GM23338 (cell line): ENCODE measurements around the gene CDC27.

ENCODE experiments used
- CREB1 ChIP-seq: fragments of 250-450 bp; sonication (Bioruptor Pico); IDR thresholded peaks from 2 replicates; pipeline ENCODE4 v1.5.0; 2020; ENCODE audit warnings: low read depth, mild to moderate bottlenecking, moderate library complexity
- CTCF ChIP-seq, 2 experiments: fragments of 200-600 bp in 1 of 2; sonication (generic) in 1 of 2; conservative IDR thresholded peaks; 2 replicates each; pipeline versions ENCODE4 v1.5.1 to v1.6.1; 2016 to 2017; ENCODE audit warnings: antibody characterized with exemption in 2 of 2, low read depth in 2 of 2, mild to moderate bottlenecking in 2 of 2, moderate library complexity in 1 of 2
- EZH2 ChIP-seq: fragments of 200-600 bp; sonication (generic); IDR thresholded peaks from one replicate; pipeline ENCODE4 v1.8.0; 2017; ENCODE audit warnings: antibody characterized with exemption, mild to moderate bottlenecking, low read depth; ENCODE audit not compliant: unreplicated experiment
- EZH2phosphoT487 ChIP-seq: fragments of 200-600 bp; sonication (generic); IDR thresholded peaks from one replicate; pipeline ENCODE4 v1.8.1; 2018; ENCODE audit warnings: antibody characterized with exemption; ENCODE audit not compliant: unreplicated experiment
- JUNB ChIP-seq: IDR thresholded peaks from one replicate; pipeline ENCODE4 v1.6.1; 2016; ENCODE audit warnings: antibody characterized with exemption; ENCODE audit not compliant: unreplicated experiment
- POLR2AphosphoS5 ChIP-seq: IDR thresholded peaks from 2 replicates; pipeline ENCODE4 v1.6.1; 2016; ENCODE audit warnings: antibody characterized with exemption, low read depth
- STAT1 ChIP-seq: IDR thresholded peaks from one replicate; pipeline ENCODE4 v1.6.1; 2016; ENCODE audit warnings: antibody characterized with exemption; ENCODE audit not compliant: unreplicated experiment
- ZNF114 ChIP-seq: fragments of 250-450 bp; sonication (Bioruptor Pico); IDR thresholded peaks from 2 replicates; pipeline ENCODE4 v1.5.0; 2020; ENCODE audit warnings: mild to moderate bottlenecking, moderate library complexity
- ZNF331 ChIP-seq: fragments of 250-450 bp; sonication (Bioruptor Pico); IDR thresholded peaks from 2 replicates; pipeline ENCODE4 v1.5.0; 2020; ENCODE audit warnings: low read depth, mild to moderate bottlenecking, moderate library complexity
- TF ChIP-seq, protein P1 (sequence below): fragments of 250-450 bp; sonication (Bioruptor Pico); IDR thresholded peaks from 2 replicates; pipeline ENCODE4 v1.5.0; 2020; ENCODE audit warnings: mild to moderate bottlenecking, moderate library complexity

GRCh38 chr17:47165137-47165536 lies 24.0 kb downstream of the CDC27 start:
- no peak for TF ChIP-seq EZH2phosphoT487
- no peak for TF ChIP-seq CTCF (conservative IDR thresholded peaks at IDR 0.05; ENCODE audit: low read depth in 2 of 2)
- TF ChIP-seq POLR2AphosphoS5, result no peak
- no peak for TF ChIP-seq EZH2
- no peak for TF ChIP-seq JUNB
- TF ChIP-seq CREB1 (CRISPR knock-in tag), result no peak
- TF ChIP-seq STAT1, result no peak
- TF ChIP-seq, protein P1, sequence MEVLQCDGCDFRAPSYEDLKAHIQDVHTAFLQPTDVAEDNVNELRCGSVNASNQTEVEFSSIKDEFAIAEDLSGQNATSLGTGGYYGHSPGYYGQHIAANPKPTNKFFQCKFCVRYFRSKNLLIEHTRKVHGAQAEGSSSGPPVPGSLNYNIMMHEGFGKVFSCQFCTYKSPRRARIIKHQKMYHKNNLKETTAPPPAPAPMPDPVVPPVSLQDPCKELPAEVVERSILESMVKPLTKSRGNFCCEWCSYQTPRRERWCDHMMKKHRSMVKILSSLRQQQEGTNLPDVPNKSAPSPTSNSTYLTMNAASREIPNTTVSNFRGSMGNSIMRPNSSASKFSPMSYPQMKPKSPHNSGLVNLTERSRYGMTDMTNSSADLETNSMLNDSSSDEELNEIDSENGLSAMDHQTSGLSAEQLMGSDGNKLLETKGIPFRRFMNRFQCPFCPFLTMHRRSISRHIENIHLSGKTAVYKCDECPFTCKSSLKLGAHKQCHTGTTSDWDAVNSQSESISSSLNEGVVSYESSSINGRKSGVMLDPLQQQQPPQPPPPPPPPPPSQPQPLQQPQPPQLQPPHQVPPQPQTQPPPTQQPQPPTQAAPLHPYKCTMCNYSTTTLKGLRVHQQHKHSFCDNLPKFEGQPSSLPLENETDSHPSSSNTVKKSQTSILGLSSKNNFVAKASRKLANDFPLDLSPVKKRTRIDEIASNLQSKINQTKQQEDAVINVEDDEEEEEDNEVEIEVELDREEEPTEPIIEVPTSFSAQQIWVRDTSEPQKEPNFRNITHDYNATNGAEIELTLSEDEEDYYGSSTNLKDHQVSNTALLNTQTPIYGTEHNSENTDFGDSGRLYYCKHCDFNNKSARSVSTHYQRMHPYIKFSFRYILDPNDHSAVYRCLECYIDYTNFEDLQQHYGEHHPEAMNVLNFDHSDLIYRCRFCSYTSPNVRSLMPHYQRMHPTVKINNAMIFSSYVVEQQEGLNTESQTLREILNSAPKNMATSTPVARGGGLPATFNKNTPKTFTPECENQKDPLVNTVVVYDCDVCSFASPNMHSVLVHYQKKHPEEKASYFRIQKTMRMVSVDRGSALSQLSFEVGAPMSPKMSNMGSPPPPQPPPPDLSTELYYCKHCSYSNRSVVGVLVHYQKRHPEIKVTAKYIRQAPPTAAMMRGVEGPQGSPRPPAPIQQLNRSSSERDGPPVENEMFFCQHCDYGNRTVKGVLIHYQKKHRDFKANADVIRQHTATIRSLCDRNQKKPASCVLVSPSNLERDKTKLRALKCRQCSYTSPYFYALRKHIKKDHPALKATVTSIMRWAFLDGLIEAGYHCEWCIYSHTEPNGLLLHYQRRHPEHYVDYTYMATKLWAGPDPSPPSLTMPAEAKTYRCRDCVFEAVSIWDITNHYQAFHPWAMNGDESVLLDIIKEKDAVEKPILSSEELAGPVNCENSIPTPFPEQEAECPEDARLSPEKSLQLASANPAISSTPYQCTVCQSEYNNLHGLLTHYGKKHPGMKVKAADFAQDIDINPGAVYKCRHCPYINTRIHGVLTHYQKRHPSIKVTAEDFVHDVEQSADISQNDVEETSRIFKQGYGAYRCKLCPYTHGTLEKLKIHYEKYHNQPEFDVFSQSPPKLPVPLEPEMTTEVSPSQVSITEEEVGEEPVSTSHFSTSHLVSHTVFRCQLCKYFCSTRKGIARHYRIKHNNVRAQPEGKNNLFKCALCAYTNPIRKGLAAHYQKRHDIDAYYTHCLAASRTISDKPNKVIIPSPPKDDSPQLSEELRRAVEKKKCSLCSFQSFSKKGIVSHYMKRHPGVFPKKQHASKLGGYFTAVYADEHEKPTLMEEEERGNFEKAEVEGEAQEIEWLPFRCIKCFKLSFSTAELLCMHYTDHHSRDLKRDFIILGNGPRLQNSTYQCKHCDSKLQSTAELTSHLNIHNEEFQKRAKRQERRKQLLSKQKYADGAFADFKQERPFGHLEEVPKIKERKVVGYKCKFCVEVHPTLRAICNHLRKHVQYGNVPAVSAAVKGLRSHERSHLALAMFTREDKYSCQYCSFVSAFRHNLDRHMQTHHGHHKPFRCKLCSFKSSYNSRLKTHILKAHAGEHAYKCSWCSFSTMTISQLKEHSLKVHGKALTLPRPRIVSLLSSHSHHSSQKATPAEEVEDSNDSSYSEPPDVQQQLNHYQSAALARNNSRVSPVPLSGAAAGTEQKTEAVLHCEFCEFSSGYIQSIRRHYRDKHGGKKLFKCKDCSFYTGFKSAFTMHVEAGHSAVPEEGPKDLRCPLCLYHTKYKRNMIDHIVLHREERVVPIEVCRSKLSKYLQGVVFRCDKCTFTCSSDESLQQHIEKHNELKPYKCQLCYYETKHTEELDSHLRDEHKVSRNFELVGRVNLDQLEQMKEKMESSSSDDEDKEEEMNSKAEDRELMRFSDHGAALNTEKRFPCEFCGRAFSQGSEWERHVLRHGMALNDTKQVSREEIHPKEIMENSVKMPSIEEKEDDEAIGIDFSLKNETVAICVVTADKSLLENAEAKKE (CRISPR knock-in tag), result no peak
- no peak for TF ChIP-seq ZNF114 (CRISPR knock-in tag)
- TF ChIP-seq ZNF331 (CRISPR knock-in tag), result no peak
